Panc1 (cell line): Measurements from ENCODE around the gene TMEM107. TPM values are rescaled to one million over a fixed set of nuclear protein-coding genes. Genes with fewer than 3 reads are reported as not detected.

Experiments used
- ATAC-seq: fragments of 200-7000 bp; cut with Tn5 transposase; 2 replicates; pipeline ENCODE4 v1.9.1; 2020; ENCODE audit warnings: mild to moderate bottlenecking, moderate library complexity
- BruUV-seq: library from RNA; stranded (reverse); fragments of 400-500 nt; replicated peaks from 2 replicates; lab custom pipeline; 2021; lab: Mats Ljungman, UMichigan
- CTCF ChIA-PET: fragments of 300-600 bp; sonication (Branson Sonifier 250); formaldehyde crosslinking; loops from one replicate; lab custom pipeline; 2022; ENCODE audit warnings: antibody characterized with exemption; lab: Charles Lee
- POLR2A ChIA-PET: fragments of 300-600 bp; sonication (Branson Sonifier 250); formaldehyde crosslinking; loops from one replicate; lab custom pipeline; 2022; ENCODE audit warnings: antibody characterized with exemption; lab: Charles Lee
- DNase-seq: peaks from one replicate; pipeline ENCODE4 v3.0.0-alpha.2; 2010; ENCODE audit warnings: low read depth, low spot score
- H3K27ac ChIP-seq: 2 replicates; pipeline ENCODE4 v1.5.1; 2011; ENCODE audit warnings: mild to moderate bottlenecking, low read length, inconsistent platforms
- H3K27me3 ChIP-seq: fragments of 200-500 bp; sonication (Bioruptor generic); 2 replicates; pipeline ENCODE4 v1.6.0; 2014; ENCODE audit warnings: low read length, inconsistent platforms; ENCODE audit not compliant: control insufficient read depth, insufficient read depth
- H3K36me3 ChIP-seq: fragments of 200-500 bp; sonication (Bioruptor generic); 2 replicates; pipeline ENCODE4 v1.5.1; 2014; ENCODE audit warnings: inconsistent platforms, mild to moderate bottlenecking, low read length, moderate library complexity; ENCODE audit not compliant: control insufficient read depth, insufficient read depth
- H3K4me1 ChIP-seq: 2 replicates; pipeline ENCODE4 v1.5.1; 2011; ENCODE audit warnings: inconsistent platforms, mild to moderate bottlenecking, low read length, moderate library complexity; ENCODE audit not compliant: control insufficient read depth, insufficient read depth
- H3K4me3 ChIP-seq, 2 experiments: 2 replicates each; pipeline ENCODE4 v1.5.1; 2011 to 2012; ENCODE audit warnings: low read depth in 2 of 2, low read length in 2 of 2, mild to moderate bottlenecking in 2 of 2, inconsistent platforms in 1 of 2, moderate library complexity in 1 of 2
- H3K9me3 ChIP-seq: fragments of 200-500 bp; sonication (Bioruptor generic); 2 replicates; pipeline ENCODE4 v1.5.1; 2014; ENCODE audit warnings: low read depth, mild to moderate bottlenecking, inconsistent platforms, low read length, moderate library complexity; ENCODE audit not compliant: control insufficient read depth, insufficient read depth
- CTCF ChIP-seq: fragments of 450-650 bp; IDR thresholded peaks from 2 replicates; pipeline ENCODE4 v1.5.1; 2017; ENCODE audit warnings: mild to moderate bottlenecking
- POLR2AphosphoS5 ChIP-seq: IDR thresholded peaks from 2 replicates; pipeline ENCODE4 v1.6.1; 2012; ENCODE audit warnings: mild to moderate bottlenecking, low read depth, low read length, moderate library complexity
- REST ChIP-seq, 2 experiments: IDR thresholded peaks; 2 replicates each; pipeline ENCODE4 v1.6.1; 2011 to 2012; ENCODE audit warnings: low read depth in 2 of 2, control low read depth in 1 of 2, low read length in 1 of 2, mild to moderate bottlenecking in 1 of 2, moderate library complexity in 1 of 2; ENCODE audit not compliant: insufficient read depth in 1 of 2
- SIN3A ChIP-seq: IDR thresholded peaks from 2 replicates; pipeline ENCODE4 v1.6.1; 2012; ENCODE audit warnings: low read depth, mild to moderate bottlenecking, low read length, moderate library complexity, borderline replicate concordance; ENCODE audit not compliant: insufficient read depth
- TCF7L2 ChIP-seq: IDR thresholded peaks from 2 replicates; pipeline ENCODE4 v1.6.1; 2011; ENCODE audit warnings: mild to moderate bottlenecking, low read depth, low read length, inconsistent platforms
- in situ Hi-C: cut with HindIII; loops from 2 replicates; pipeline ENCODE4 v1.10.0; 2016; ENCODE audit warnings: low sequenced_read_pairs, low pct_unique_long_range_greater_than_20kb
- intact Hi-C: fragments of 100-400 bp; cut with micrococcal nuclease; formaldehyde crosslinking; loops from one replicate; pipeline ENCODE4 v1.10.0; 2022; ENCODE audit not compliant: unreplicated experiment
- total RNA-seq: library from RNA; stranded (reverse); gene quantifications from one replicate; pipeline ENCODE4 v1.2.1, GENCODE V29; 2021; ENCODE audit not compliant: unreplicated experiment

The TMEM107 gene
- total RNA-seq, 1 experiment from 2014 or later = 10.6 TPM

GRCh38 chr17:8152112-8152775 lies 23.9 kb downstream of the TMEM107 start, which contains the start of gene PER1:
TSS of gene PER1 (minus strand) at chr17:8152404. CDS start at chr17:8150706, 1,698 bp downstream.
- Histone ChIP-seq H3K4me1 (peaks cover 34% of the 10 kb centered on the region), H3K9me3 (no peaks in the 10 kb centered on the region), H3K27me3 (no peaks in the 10 kb centered on the region), H3K27ac (peak within 1 kb of the TSS; percentile 82), H3K36me3 (no peaks in the 10 kb centered on the region), H3K4me3 (peak within 1 kb of the TSS; percentile 53 to 64)
- ATAC-seq = peak; percentile 39
- intact Hi-C loops (no loop called here), in situ Hi-C loops (no loop called here)
- CTCF ChIA-PET = no interaction called here
- BruUV-seq = no TSS peak
- POLR2A ChIA-PET = no interaction called here
- TF ChIP-seq REST (IDR thresholded peaks at IDR 0.05; ENCODE audit: insufficient read depth in 1 of 2, low read depth in 2 of 2, low read length in 1 of 2) = no peak
- no peak for TF ChIP-seq CTCF
- TF ChIP-seq TCF7L2 = no peak
- no peak for TF ChIP-seq SIN3A
- TF ChIP-seq POLR2AphosphoS5 = no peak
- DNase-seq = no peak

- CTCF ChIA-PET = no interaction called here
- Histone ChIP-seq H3K27me3 (no peaks in the 10 kb centered on the region), H3K4me3 (peak overlapping the region; percentile 53 to 64), H3K9me3 (no peaks in the 10 kb centered on the region), H3K36me3 (no peaks in the 10 kb centered on the region; the same call in 1 of the 2 replicates), H3K4me1 (peaks cover 31% of the 10 kb centered on the region), H3K27ac (peak overlapping the region; percentile 69)
- POLR2A ChIA-PET = no interaction called here
- intact Hi-C loops = no loop called here
- TF ChIP-seq REST (IDR thresholded peaks at IDR 0.05; ENCODE audit: insufficient read depth in 1 of 2, low read depth in 2 of 2, low read length in 1 of 2) = no peak
- TF ChIP-seq SIN3A = no peak
- TF ChIP-seq POLR2AphosphoS5 = no peak
- TF ChIP-seq TCF7L2 = no peak
- no peak for TF ChIP-seq CTCF
- no TSS peak for BruUV-seq
- DNase-seq (no peak), ATAC-seq (no peak)
- in situ Hi-C loops = no loop called here
Observed at GRCh38 chr17:8151641-8152111, 24.5 kb downstream of the TMEM107 start.
